ENCODE data around the gene SEC23A.
"Not testable (repeated sequence)": the region's sequence is repeated elsewhere in the genome, so short reads cannot be mapped to it uniquely, and the experiment has no call there.

SEC23A gene

GRCh38 chr14:39015360-39015961 lies 87.6 kb downstream of the SEC23A start:
- no peak for TF ChIP-seq GFI1B (tag by site-specific recombination; IDR thresholded peaks at IDR 0.05)
- TF ChIP-seq ZNF501 (tag by site-specific recombination; IDR thresholded peaks at IDR 0.05) = no peak
- no peak for TF ChIP-seq ZXDB (tag by site-specific recombination; IDR thresholded peaks at IDR 0.05)
- TF ChIP-seq PRDM10 (tag by site-specific recombination; IDR thresholded peaks at IDR 0.05) = no peak
- TF ChIP-seq ZNF654 (tag by site-specific recombination; IDR thresholded peaks at IDR 0.05; ENCODE audit: low read depth) = peak; percentile 39; the same call in 1 of the 2 replicates
- TF ChIP-seq ZNF560 (tag by site-specific recombination; IDR thresholded peaks at IDR 0.05; ENCODE audit: borderline replicate concordance) = no peak
- POLR2A ChIA-PET = no interaction called here
- CTCF ChIA-PET = interaction anchor here (0.5 to 3.5 kb wide), 36 partner anchors 8 to 1793 kb away, joined by 3 to 15 read pairs (median 4); no protein-coding TSS in a partner anchor

GRCh38 chr14:39014460-39014859 lies 88.6 kb downstream of the SEC23A start:
- Histone ChIP-seq H3K27ac (ENCODE audit: extremely low read depth, low read depth, low read length) (no peak overlapping the region), H3K4me1 (ENCODE audit: control insufficient read depth, insufficient read depth, low read length) (no peaks in the 10 kb centered on the region), H3K4me3 (ENCODE audit: low read depth, low read length) (no peak overlapping the region), H3K9me3 (ENCODE audit: control insufficient read depth, insufficient read depth, low read depth, low read length) (no peaks in the 10 kb centered on the region), H3K36me3 (ENCODE audit: control insufficient read depth in 2 of 2, insufficient read depth in 1 of 2, low read length in 2 of 2) (no peaks in the 10 kb centered on the region)
- ChIA-PET POLR2A (no interaction called here), CTCF (interaction anchor here (0.8 to 3.5 kb wide), 7 partner anchors 10 to 293 kb away, joined by 3 to 15 read pairs (median 3); no protein-coding TSS in a partner anchor)
- TF ChIP-seq ZNF530 (tag by site-specific recombination; IDR thresholded peaks at IDR 0.05; ENCODE audit: low read depth) (no peak), ZNF423 (tag by site-specific recombination; IDR thresholded peaks at IDR 0.05) (no peak), ZNF621 (tag by site-specific recombination; IDR thresholded peaks at IDR 0.05) (no peak), ZSCAN30 (tag by site-specific recombination; IDR thresholded peaks at IDR 0.05) (no peak), TRIM28 (IDR thresholded peaks at IDR 0.05; ENCODE audit: borderline replicate concordance, low read length) (no peak), ZNF10 (tag by site-specific recombination; IDR thresholded peaks at IDR 0.05) (no peak), WT1 (tag by site-specific recombination; IDR thresholded peaks at IDR 0.05) (no peak), ZNF626 (tag by site-specific recombination; IDR thresholded peaks at IDR 0.05) (no peak), ZNF132 (tag by site-specific recombination; IDR thresholded peaks at IDR 0.05; ENCODE audit: borderline replicate concordance) (no peak), ZNF518A (tag by site-specific recombination; conservative IDR thresholded peaks at IDR 0.05; ENCODE audit: low read depth) (no peak), SCRT2 (tag by site-specific recombination; IDR thresholded peaks at IDR 0.05) (no peak), ZNF677 (tag by site-specific recombination; IDR thresholded peaks at IDR 0.05) (no peak)

More at GRCh38 chr14:39015360-39015961, 87.6 kb downstream of the SEC23A start:
- H3K27ac ChIP-seq (ENCODE audit: extremely low read depth, low read depth, low read length) = no peak overlapping the region
- H3K4me1 ChIP-seq (ENCODE audit: control insufficient read depth, insufficient read depth, low read length) = no peaks in the 10 kb centered on the region
- H3K4me3 ChIP-seq (ENCODE audit: low read depth, low read length) = no peak overlapping the region
- H3K9me3 ChIP-seq (ENCODE audit: control insufficient read depth, insufficient read depth, low read depth, low read length) = no peaks in the 10 kb centered on the region
- no peaks in the 10 kb centered on the region for H3K36me3 ChIP-seq (ENCODE audit: control insufficient read depth in 2 of 2, insufficient read depth in 1 of 2, low read length in 2 of 2)

- H3K4me3 ChIP-seq (ENCODE audit: low read depth, low read length); H3K9me3 ChIP-seq (ENCODE audit: control insufficient read depth, insufficient read depth, low read depth, low read length): not testable (repeated sequence)
These were observed 94.1 kb downstream of the SEC23A start for GRCh38 chr14:39008965-39009364.

More at GRCh38 chr14:39008965-39009364, 94.1 kb downstream of the SEC23A start:
- POLR2A ChIA-PET; H3K4me1 ChIP-seq (ENCODE audit: control insufficient read depth, insufficient read depth, low read length); H3K27ac ChIP-seq (ENCODE audit: extremely low read depth, low read depth, low read length); CTCF ChIA-PET; H3K36me3 ChIP-seq (ENCODE audit: control insufficient read depth in 2 of 2, insufficient read depth in 1 of 2, low read length in 2 of 2): not testable (repeated sequence)

All from HEK293 (cell line).